ENCODE measurements around the gene PAK6. TPM values are rescaled to one million over a fixed set of nuclear protein-coding genes. Genes with fewer than 3 reads are reported as not detected.
A peak's percentile ranks its signal among the peaks of the same experiment; 100 is the strongest.

Gene PAK6
- polyA plus RNA-seq, 1 donor from 2014 or later: 32.4 TPM

GRCh38 chr15:40307421-40308211, 68.8 kb downstream of the PAK6 start, which contains the start of gene PLCB2:
TSS of gene PLCB2 (minus strand) at chr15:40307935. CDS start at chr15:40307672, 263 bp downstream.
- Histone ChIP-seq H4K20me1 (ENCODE audit: insufficient read depth) (no peaks in the 10 kb centered on the region), H3K79me2 (replicated peaks; ENCODE audit: insufficient read depth, low read length) (no peaks in the 10 kb centered on the region), H3K4me3 (ENCODE audit: low read length) (no peak within 1 kb of the TSS), H3K9ac (ENCODE audit: low read length) (no peak within 1 kb of the TSS), H3K27me3 (ENCODE audit: insufficient read depth, low read depth, low read length) (no peaks in the 10 kb centered on the region), H3K9me2 (ENCODE audit: insufficient read depth, low read length) (no peaks in the 10 kb centered on the region), H3K9me3 (ENCODE audit: low read length) (no peaks in the 10 kb centered on the region), H3K27ac (ENCODE audit: low read length) (no peak within 1 kb of the TSS), H2AFZ (ENCODE audit: low read depth, low read length) (no peak within 1 kb of the TSS), H3F3A (ENCODE audit: insufficient read depth, low read length, poor library complexity, severe bottlenecking) (no peaks in the 10 kb centered on the region), H3K4me2 (ENCODE audit: low read length) (no peak within 1 kb of the TSS), H3K36me3 (ENCODE audit: insufficient read depth, low read length) (no peaks in the 10 kb centered on the region)
- TF ChIP-seq REST (IDR thresholded peaks at IDR 0.05; ENCODE audit: borderline replicate concordance) (no peak), EZH2 (IDR thresholded peaks at IDR 0.05; ENCODE audit: borderline replicate concordance, insufficient read depth, low read length, poor library complexity, severe bottlenecking) (no peak), MXI1 (conservative IDR thresholded peaks at IDR 0.05; ENCODE audit: poor library complexity, severe bottlenecking) (no peak), TAF1 (IDR thresholded peaks at IDR 0.05; ENCODE audit: low read depth) (no peak)

GRCh38 chr15:40309344-40309862, 70.5 kb downstream of the PAK6 start:
- Histone ChIP-seq H3K9ac (ENCODE audit: low read length) (peak overlapping the region; percentile 12), H3K27ac (ENCODE audit: low read length) (no peak overlapping the region), H2AFZ (ENCODE audit: low read depth, low read length) (no peak overlapping the region), H3K79me2 (replicated peaks; ENCODE audit: insufficient read depth, low read length) (no peaks in the 10 kb centered on the region), H3K9me2 (ENCODE audit: insufficient read depth, low read length) (no peaks in the 10 kb centered on the region), H3K4me3 (ENCODE audit: low read length) (no peak overlapping the region), H3K36me3 (ENCODE audit: insufficient read depth, low read length) (no peaks in the 10 kb centered on the region), H3K4me2 (ENCODE audit: low read length) (no peak overlapping the region), H3K27me3 (ENCODE audit: insufficient read depth, low read depth, low read length) (no peaks in the 10 kb centered on the region), H3F3A (ENCODE audit: insufficient read depth, low read length, poor library complexity, severe bottlenecking) (no peaks in the 10 kb centered on the region), H4K20me1 (ENCODE audit: insufficient read depth) (no peaks in the 10 kb centered on the region), H3K9me3 (ENCODE audit: low read length) (no peaks in the 10 kb centered on the region)
- TF ChIP-seq EZH2 (IDR thresholded peaks at IDR 0.05; ENCODE audit: borderline replicate concordance, insufficient read depth, low read length, poor library complexity, severe bottlenecking) (no peak), POLR2AphosphoS5 (IDR thresholded peaks at IDR 0.05) (no peak), TAF1 (IDR thresholded peaks at IDR 0.05; ENCODE audit: low read depth) (no peak), CTCF (IDR thresholded peaks at IDR 0.05; ENCODE audit: poor library complexity, severe bottlenecking) (no peak), MXI1 (conservative IDR thresholded peaks at IDR 0.05; ENCODE audit: poor library complexity, severe bottlenecking) (no peak), RAD21 (conservative IDR thresholded peaks at IDR 0.05) (no peak), EP300 (conservative IDR thresholded peaks at IDR 0.05; ENCODE audit: poor library complexity, severe bottlenecking) (no peak), REST (IDR thresholded peaks at IDR 0.05; ENCODE audit: borderline replicate concordance) (no peak), SMC3 (conservative IDR thresholded peaks at IDR 0.05; ENCODE audit: poor library complexity) (no peak)

Measured in neural cell (in vitro differentiated cells).